MCF 10A (cell line): ENCODE data around the gene MYLK2. TPM values are rescaled to one million over a fixed set of nuclear protein-coding genes. Genes with fewer than 3 reads are reported as not detected.
"Not testable (repeated sequence)": the region's sequence is repeated elsewhere in the genome, so short reads cannot be mapped to it uniquely, and the experiment has no call there.

Experiments
- BruUV-seq: library from RNA; stranded (reverse); fragments of 400-500 nt; replicated peaks from 2 replicates; lab custom pipeline; 2021; lab: Mats Ljungman, UMichigan
- CTCF ChIA-PET: fragments of 300-600 bp; sonication (Branson Sonifier 250); formaldehyde crosslinking; extraction: SDS; loops from one replicate; lab custom pipeline; 2021; ENCODE audit warnings: antibody characterized with exemption, inconsistent platforms; lab: Yijun Ruan, JAX
- POLR2A ChIA-PET: fragments of 300-600, 350-650 bp; sonication (Branson Sonifier 250); formaldehyde crosslinking; extraction: SDS; loops from one replicate; lab custom pipeline; 2020; ENCODE audit warnings: antibody characterized with exemption, inconsistent platforms; lab: Yijun Ruan, JAX
- DNase-seq: peaks from one replicate; pipeline ENCODE4 v3.0.0-alpha.2; 2018; ENCODE audit not compliant: unreplicated experiment
- H3K27ac Mint-ChIP-seq: one replicate; pipeline ENCODE4 v1.8.0; 2022; ENCODE audit warnings: mild to moderate bottlenecking, low read depth, mixed read lengths; ENCODE audit not compliant: unreplicated experiment
- H3K27me3 Mint-ChIP-seq: one replicate; pipeline ENCODE4 v1.8.0; 2022; ENCODE audit warnings: mixed read lengths; ENCODE audit not compliant: insufficient read depth, unreplicated experiment
- H3K36me3 Mint-ChIP-seq: one replicate; pipeline ENCODE4 v1.8.0; 2022; ENCODE audit warnings: mild to moderate bottlenecking, moderate library complexity, mixed read lengths; ENCODE audit not compliant: insufficient read depth, unreplicated experiment
- H3K4me1 Mint-ChIP-seq: one replicate; pipeline ENCODE4 v1.8.0; 2022; ENCODE audit warnings: mixed read lengths; ENCODE audit not compliant: insufficient read depth, unreplicated experiment
- H3K4me3 Mint-ChIP-seq: one replicate; pipeline ENCODE4 v1.8.0; 2022; ENCODE audit warnings: mild to moderate bottlenecking, moderate library complexity, mixed read lengths; ENCODE audit not compliant: unreplicated experiment
- H3K9me3 Mint-ChIP-seq: one replicate; pipeline ENCODE4 v1.8.0; 2022; ENCODE audit warnings: mixed read lengths; ENCODE audit not compliant: unreplicated experiment
- CTCF ChIP-seq: fragments of 200-600 bp; IDR thresholded peaks from one replicate; pipeline ENCODE4 v1.8.0; 2022; ENCODE audit warnings: antibody characterized with exemption, mild to moderate bottlenecking; ENCODE audit not compliant: unreplicated experiment
- intact Hi-C: fragments of 100-400 bp; cut with micrococcal nuclease; formaldehyde crosslinking; loops from 2 replicates; pipeline ENCODE4 v1.14.1; 2022
- total RNA-seq: library from RNA; stranded (reverse); gene quantifications from 2 replicates; pipeline ENCODE4 v1.2.3, GENCODE V29; 2022

Gene MYLK2
- total RNA-seq, 1 experiment from 2014 or later = 0.14 TPM

GRCh38 chr20:31826074-31826473 is 6.9 kb downstream of the MYLK2 start:
- no peak for TF ChIP-seq CTCF
- H3K9me3 Mint-ChIP-seq = no peaks in the 10 kb centered on the region
- ChIA-PET POLR2A (no interaction called here), CTCF (interaction anchor here (0.9 to 7.3 kb wide), 8 partner anchors 8 to 266 kb away, joined by 3 to 158 read pairs (median 4); no protein-coding TSS in a partner anchor)
- intact Hi-C loops = no loop called here
- H3K27me3 Mint-ChIP-seq = peaks cover 24% of the 10 kb centered on the region
- no peaks in the 10 kb centered on the region for H3K4me1 Mint-ChIP-seq
- no peak overlapping the region for H3K4me3 Mint-ChIP-seq
- no peak for DNase-seq
- no peak overlapping the region for H3K27ac Mint-ChIP-seq
- BruUV-seq = no TSS peak
- H3K36me3 Mint-ChIP-seq = no peaks in the 10 kb centered on the region

GRCh38 chr20:31827059-31827458 is 7.9 kb downstream of the MYLK2 start:
- POLR2A ChIA-PET = no interaction called here

GRCh38 chr20:31828016-31828415 is 8.9 kb downstream of the MYLK2 start:
- H3K4me1 Mint-ChIP-seq, H3K9me3 Mint-ChIP-seq, H3K36me3 Mint-ChIP-seq, H3K4me3 Mint-ChIP-seq, intact Hi-C loops, POLR2A ChIA-PET, H3K27ac Mint-ChIP-seq, BruUV-seq, DNase-seq: not testable (repeated sequence)
- H3K27me3 Mint-ChIP-seq = peaks cover 24% of the 10 kb centered on the region
- CTCF ChIA-PET = interaction anchor here (1.5 kb wide), 1 partner anchor 8 kb away, joined by 13 read pairs; no protein-coding TSS in a partner anchor

More at GRCh38 chr20:31827059-31827458, 7.9 kb downstream of the MYLK2 start:
- intact Hi-C loops = no loop called here
- no peaks in the 10 kb centered on the region for H3K9me3 Mint-ChIP-seq
- CTCF ChIA-PET = interaction anchor here (0.6 to 7.3 kb wide), 8 partner anchors 9 to 265 kb away, joined by 3 to 158 read pairs (median 4); no protein-coding TSS in a partner anchor
- peaks cover 24% of the 10 kb centered on the region for H3K27me3 Mint-ChIP-seq
- H3K4me1 Mint-ChIP-seq = no peaks in the 10 kb centered on the region
- DNase-seq = no peak
- no TSS peak for BruUV-seq
- H3K36me3 Mint-ChIP-seq = no peaks in the 10 kb centered on the region
- TF ChIP-seq CTCF = no peak
- no peak overlapping the region for H3K4me3 Mint-ChIP-seq
- H3K27ac Mint-ChIP-seq = no peak overlapping the region

GRCh38 chr20:31829731-31830130 is 10.6 kb downstream of the MYLK2 start:
- intact Hi-C loops = no loop called here
- H3K27ac Mint-ChIP-seq = no peak overlapping the region
- H3K27me3 Mint-ChIP-seq = peaks cover 24% of the 10 kb centered on the region
- no TSS peak for BruUV-seq
- H3K36me3 Mint-ChIP-seq = no peaks in the 10 kb centered on the region
- no peaks in the 10 kb centered on the region for H3K9me3 Mint-ChIP-seq
- no peaks in the 10 kb centered on the region for H3K4me1 Mint-ChIP-seq
- ChIA-PET CTCF (interaction anchor here (1.4 to 3.3 kb wide), 3 partner anchors 15 to 201 kb away, joined by 6 to 25 read pairs (median 8); partner anchors contain the start of gene FOXS1), POLR2A (interaction anchor here (1.1 kb wide), 1 partner anchor 262 kb away, joined by 3 read pairs; no protein-coding TSS in a partner anchor)
- no peak for DNase-seq
- no peak for TF ChIP-seq CTCF
- H3K4me3 Mint-ChIP-seq = no peak overlapping the region
